Colon (tissue), 2 donors: ENCODE data around the gene CLEC16A.

Source experiments
- FAIRE-seq: peaks from 2 replicates; lab custom pipeline; 2012; peaks lifted over from hg19 to GRCh38; lab: Jason Lieb, UNC
- donor health status: control.
- donor health status: control.

Gene CLEC16A

DNA sequence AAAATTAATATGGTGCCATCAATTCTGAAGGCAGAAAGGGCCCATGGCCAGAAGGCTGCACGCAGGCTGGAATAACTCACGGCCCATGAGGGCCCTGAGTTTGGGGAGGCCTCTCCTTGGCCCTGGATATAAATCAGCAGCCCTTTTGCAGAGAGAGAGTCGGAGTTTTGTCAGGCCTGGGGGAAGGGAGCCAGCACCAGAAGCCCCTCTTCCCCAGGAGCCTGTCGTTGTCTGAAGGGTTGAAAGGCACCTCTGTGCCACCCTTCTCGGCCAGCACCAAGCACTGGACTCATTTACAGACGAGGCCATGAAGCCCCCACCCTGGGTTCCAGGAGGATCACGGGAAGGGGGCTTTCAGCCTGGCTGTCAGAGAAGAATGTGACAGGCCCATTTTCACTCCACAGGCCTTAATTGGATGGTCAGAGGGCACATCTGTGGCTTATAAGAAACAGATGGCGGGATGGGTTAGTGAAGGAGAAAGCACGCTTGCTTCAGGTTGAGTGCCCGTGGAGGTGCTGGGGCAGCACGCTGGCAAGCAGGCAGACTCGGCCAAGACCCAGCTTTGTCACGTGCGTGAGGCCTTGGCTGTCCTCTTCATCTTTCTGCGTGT is 140.6 kb downstream of the CLEC16A start:
- no peak for FAIRE-seq

DNA sequence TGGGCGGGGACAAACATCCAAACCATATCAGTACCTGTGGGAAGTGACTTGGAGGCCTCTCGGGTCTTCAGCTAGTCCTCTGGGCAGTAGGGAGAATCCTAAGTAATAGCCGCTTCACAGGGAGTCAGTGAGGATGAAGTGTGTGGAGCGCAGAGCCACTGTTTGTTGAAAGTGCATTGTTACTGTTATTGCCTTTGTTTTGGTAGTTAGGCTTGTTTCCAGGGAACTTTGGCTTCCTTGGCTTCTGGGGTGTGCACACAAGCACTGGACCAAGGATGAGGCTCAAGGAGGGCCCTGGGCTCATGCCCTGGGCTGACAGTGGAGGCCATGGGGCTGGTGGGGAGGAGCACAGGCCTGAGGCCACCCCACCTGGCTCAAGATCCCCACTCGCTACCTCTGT is 141.6 kb downstream of the CLEC16A start:
- no peak for FAIRE-seq

DNA sequence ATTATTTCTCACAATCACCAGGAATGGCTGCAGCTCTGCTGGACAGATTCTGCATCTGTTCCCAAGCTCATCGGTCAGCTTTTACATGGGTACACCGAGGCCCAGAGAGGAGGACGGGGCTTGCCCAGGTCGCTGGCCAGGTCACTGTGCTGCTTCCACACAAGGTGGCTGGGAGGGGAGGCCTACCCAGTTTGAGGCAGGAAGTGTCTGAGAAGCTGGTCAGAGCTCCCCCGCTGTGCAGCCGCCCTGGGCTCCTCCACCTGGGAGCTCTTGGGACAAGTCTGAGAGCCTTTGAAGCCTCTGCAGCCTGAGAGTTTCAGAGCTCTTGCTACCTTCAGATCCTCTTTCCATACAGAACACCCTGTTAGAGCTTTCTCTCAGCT is 143.3 kb downstream of the CLEC16A start:
- no peak for FAIRE-seq

DNA sequence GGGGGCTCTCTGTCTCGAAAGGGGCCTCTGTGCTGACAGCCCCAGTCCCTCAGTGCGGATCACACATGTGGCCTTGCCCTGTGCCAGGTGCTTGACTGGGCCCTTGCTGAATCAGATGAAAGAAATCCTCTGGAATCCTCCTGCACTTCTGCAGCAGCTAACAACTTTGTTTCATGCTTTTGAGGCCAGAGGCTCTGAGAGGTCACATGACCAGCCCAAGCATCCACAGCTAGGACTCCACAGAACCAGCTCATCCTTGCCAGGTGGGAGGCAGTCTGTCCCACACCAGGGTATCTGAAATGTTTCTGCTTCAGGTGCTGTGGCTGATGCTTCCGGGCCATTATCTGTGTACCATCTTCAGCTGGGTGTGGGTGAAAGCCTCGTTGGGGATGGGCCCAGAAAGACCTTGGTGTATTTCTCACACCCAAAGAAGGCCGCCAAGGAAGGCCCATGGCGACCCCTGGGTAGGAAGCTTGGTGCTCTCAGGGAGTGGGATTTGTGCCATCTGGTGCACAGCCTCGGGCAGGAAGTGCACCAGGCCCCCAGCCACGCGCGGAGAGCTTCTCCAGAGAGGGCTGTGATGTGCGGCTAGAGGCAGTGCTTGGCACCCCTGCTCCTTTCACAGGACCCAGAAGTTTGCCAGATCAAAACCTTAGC is 143.8 kb downstream of the CLEC16A start:
- FAIRE-seq: no peak

DNA sequence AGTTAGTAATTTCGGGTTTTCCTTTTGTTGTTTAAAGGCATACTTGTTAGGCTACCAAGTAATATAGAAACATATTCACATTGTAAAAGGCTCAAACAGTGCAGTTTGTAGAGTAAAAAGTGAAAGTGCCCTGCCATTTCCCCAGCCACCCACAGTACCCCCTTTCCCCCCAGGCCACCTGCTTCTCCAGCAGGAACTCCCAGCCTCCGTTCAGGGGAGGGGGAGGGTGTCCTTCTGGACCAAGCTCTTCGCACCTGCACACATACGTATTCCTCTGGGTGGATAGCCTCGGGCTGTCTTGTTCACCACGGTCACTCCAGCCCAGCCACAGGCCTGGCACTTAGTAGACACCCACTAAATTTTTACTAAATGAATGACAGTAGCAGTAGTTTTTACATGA is 144.5 kb downstream of the CLEC16A start:
- no peak for FAIRE-seq

DNA sequence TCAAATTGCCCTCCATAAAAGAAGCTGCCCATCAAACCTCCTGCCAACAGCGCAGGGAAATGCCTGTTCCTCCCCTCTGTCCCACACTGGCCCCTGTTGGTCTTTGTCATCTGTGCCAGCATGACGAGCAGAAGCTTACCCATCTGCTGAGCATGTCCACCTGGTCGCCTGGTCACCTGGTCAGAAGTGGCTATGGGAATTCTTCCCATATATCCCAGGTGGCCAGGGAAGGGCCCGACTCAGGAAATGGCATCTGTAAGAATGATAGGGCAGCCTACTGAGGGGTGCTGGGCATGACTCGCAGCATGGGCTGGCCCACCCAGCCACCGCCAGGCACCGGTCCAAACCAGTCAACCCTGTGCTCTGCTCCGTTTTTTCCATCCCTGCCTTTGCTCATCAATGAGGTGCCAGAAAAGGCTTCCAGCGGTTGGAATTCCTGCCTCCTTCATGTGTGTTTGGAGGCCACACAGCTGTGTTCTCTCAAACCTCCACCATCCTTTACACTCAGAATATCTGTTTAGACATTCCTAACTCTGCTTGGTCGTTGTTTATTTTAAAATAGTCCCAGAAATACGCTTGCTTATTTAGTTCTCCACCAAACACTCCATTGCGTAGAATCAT is 145.2 kb downstream of the CLEC16A start:
- FAIRE-seq: no peak

DNA sequence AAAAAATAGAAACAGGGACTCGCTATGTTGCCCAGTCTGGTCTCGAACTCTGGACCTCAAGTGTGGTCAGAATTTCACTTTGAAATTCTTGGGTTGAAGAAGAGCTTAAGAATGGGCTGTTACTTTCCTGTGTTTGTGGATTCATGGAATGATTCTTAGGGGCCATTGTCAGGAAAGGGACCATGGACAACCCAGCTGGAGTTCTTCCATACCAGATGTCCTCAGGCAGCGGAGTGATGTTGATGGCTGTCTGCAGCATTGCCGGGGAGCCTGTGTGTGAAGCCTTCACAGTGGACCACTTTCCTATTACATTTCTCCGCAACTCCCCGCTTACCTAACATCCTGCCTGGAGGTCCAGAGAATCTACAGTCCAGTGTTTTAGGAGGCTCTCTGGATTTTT is 145.9 kb downstream of the CLEC16A start:
- FAIRE-seq: no peak

DNA sequence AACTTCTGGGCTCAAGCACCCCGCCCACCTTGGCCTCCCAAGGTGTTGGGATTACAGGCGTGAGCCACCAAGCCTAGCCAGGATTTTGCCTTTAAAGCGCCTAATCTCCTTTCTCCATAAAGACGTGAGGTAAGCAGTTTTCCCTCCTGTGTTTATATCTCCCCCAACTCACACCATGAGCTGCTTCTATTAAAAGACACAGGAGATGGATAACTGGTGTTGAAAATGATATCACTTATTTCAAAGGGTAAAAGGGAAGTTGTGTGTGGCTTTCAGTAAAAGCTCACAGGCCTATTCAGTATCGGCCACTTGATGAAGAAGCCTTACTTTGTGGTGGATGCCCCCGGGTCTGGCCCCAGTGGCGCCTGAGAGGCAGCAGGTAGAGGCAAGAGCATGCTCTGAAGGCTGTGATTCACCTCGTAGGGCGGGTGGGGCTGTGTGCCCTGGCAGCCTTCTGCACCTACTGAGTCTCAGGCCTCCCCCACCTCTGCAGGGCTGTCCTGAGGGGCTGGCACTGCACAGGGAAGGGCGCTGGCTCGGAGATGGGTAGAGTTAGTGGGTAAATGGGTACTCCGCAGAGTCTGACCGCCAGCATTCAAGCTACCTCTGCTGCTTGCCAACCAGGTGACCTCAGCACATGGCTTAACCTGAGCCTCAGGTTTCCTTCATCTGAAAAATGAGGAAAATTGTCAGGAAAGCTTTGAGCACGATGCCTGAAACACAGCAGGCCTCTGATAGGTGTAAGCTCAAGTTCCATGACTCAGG is 146.8 kb downstream of the CLEC16A start:
- FAIRE-seq: no peak

DNA sequence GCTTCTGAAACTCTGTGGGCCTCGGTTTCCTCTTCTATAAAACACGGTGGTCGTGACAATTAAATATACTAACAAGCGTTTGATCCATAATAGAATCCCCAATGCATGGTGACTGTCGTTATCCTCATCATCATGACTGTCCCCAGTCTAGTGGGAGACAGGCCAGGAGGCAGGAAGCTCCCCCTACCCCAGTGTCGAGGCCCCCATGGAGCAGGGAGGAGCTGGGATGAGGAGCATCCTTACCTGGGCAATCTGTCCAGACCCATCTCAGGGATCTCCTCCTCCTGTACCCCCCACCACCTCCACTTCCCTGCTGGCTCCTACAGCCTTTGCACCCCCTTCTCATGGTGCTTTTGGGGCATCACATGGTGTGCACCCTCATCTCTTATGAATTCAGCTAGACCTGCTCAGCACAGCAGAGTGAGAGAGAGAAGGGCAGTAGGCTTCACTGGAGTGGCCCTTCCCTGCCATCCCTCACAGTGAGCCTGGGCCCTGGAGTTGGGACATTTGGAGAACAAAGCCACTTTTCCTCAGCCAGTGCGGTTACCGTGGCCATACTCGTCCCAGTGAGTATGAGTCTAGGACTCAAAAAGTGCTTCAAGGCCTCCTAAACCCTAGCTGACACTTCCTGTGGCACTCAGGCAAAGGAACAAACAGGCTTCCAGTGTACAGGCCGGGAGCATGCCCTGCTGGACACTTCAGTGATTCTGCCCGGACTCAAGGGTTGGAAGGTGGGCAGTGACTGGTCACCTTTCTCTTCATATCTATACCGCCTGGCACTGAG is 148.6 kb downstream of the CLEC16A start:
- no peak for FAIRE-seq

DNA sequence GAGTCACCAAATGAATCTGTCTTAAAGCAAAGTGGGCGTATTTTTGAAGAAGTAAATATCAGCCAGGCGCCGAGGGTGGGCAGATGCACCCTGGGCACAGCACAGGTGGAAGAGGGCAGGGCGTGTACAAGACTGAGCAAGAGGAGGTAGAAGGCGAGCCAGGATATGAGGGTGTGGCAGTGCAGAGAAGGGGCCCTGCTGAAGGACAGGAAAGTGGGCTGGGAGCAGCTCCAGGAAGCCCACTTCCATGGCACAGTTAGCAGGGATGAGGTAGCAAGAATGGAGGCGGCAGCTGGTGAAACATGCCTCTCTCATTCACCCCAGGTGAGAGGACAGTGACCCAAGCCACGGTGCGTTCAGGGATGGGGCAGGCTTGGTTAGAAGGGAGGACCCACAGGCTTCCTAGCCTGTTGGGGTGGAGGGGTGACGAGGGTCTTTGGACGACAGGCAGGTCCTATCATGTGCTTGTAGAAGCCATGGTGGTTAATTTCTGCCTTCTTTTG is 149.3 kb downstream of the CLEC16A start:
- FAIRE-seq: no peak

DNA sequence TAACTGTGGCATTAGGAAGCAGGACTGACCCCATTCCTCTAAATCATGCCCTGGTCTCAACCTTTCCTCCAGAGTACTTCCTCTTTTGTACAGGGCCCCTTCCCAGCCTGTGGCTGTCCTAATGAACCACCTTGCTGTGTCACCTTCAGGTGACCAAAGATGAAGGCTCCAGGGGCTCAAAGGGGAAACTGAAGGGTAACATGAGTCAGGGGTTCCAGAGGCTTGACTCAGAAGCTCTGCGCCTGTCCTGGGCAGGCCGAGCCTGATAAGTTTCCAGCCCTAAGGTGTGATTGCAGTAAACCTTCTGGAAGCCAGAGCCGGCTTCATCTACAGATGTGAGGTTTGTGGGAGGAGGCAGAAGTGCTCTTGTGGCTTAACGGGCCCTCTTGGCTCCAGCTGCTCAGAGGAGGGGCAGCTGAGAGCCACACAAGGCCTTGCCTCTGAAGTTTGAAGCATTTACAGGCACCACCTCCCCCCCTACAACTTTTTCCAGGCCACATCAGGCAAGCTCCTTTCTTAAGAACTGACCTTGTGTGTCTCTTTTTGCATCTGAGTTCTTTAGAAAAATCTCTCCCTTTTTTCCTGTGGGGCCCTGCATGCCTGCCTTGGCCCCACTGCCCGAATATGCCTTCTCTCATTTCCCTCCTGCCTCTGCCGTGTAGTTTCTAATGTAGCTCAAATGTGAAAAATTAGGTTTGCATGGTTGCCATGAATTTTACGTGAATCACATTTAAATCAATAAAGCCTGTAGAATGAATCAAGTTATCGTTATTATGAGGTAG is 149.9 kb downstream of the CLEC16A start:
- no peak for FAIRE-seq

DNA sequence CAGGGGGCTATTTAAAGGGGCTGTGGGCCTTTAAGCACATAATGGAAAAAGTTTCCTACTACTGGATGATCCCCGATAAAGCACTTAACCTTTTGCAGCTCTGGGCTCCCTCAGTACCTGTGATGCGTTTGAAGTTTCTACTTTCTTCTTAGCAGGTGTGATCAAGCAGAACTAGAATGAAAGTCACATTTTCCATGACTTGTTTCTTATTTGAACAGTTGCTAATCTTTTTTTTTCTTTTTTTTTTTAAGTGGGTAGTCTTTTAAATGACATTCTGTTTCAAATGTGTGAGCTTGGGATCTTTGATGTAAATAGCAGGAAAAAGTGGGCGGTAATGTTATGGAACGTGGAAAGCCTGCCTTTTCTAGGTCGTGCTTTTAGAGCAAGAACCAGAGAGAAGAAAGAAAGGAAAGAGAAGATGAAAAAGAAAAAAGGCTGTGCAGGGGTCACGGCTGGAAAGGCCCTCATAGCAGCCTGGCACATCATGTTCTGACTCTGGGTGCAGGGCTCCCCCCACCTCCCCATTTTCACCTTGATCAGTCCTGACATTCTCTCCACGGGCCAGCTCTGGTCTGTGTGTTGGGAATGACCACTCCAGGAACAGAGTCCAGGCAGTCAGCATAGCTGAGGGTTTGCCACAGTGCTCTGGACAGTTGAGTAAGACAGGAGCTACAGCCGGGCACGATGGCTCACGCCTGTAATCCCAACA is 150.6 kb downstream of the CLEC16A start:
- FAIRE-seq: no peak

DNA sequence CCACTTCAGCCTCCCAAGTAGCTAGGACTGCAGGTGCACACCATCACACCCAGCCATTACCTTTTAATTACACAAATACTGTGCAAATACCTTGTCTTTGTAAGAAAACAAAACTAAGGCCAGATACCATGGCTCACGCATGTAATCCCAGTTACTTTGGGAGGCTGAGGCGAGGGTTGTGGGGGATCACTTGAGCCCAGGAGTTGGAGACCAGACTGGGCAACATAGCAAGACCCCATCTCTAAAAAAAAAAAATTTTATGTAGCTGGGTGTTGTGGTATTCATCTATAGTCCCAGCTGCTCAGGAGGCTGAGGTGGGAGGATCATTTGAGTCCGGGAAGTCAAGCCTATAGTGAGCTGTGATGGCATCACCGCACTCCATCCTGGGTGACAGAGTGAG is 151.6 kb downstream of the CLEC16A start:
- no peak for FAIRE-seq

DNA sequence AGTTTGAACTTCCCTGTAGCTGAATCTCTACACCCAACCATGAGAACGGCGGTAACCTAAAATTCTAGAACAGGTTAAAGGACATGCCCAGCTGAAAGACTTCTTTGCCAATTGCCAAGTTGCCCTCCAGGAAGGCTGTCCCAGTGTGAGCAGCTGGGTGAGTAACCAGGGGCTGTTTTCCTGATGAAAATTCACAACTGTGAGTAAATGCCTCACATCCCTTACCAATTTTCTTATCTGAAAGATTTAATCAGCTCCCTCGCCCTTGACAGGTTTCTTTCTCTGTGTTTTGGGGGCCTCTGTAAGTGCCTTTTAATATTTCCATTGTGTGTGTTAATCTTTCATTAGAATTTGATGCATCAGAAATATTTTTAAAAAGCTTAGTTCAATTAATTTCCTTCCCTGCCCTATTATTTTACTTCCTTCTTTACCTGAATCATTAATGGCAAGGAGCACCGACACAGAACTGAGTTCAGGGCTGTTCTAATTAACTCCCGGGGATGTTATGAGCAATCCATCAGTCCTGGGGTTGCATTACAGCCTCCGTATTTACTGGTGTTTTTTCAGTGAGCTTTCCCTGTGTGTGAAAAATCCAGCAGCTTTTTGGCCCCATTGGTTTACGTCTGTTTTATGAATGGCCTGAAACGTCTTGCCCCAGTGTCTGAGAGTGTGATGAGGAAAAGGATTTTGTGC is 152.9 kb downstream of the CLEC16A start:
- no peak for FAIRE-seq

DNA sequence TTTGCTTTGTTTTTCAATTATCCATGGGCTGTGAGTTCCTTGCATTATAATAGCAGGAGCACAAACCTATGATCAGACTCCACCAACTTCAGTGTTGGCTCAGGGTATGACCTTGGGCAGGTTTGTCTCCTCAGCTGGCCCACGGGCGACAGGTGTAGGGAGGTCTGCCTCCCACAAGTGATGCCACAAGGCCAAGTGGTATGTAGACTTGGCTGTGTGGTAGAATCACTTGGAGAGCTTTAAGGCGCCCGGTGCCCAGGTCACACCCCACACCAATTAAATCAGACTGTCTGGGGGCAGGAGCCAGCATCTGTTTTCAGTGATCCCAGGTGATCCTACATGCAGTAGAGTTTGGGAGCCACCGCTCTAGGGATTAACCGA is 153.4 kb downstream of the CLEC16A start:
- no peak for FAIRE-seq

DNA sequence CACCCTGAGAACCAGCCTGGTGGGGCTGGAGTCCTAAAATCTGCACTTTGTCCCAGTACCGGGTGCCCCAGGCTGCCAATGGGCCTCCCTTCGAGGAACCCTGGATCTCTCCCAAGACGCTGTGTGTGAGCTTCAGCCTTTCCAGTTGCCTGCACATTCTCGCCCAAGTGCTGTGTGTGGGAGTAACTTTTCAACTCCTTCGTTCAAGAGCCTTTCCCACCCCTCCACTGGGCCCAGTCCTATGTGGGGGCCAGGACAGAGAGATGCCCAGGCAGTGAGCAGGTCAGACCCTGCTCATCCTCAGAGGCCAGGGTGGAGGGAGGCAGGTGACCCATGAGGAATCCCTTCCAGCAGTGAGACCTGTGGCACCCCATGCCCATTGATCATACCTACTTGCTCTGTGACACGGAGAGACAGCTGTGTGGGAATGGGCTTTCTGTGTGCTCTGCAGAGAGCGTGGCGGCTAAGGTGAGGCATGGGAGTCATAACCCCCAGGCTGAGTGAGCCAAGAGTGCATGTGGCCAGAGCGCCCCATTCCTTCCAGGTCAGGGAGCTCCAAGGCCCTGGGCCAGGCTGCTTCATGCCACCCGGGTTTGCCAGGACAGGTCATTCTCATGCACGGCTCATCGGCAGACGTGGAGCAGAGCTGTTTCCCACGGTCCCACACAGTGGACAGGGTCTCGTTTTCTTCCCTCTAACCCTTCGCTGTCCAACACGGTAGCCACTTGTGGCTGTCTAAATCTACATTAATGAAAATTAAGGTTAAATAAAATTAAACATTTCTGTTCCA is 154.4 kb downstream of the CLEC16A start:
- FAIRE-seq: no peak

DNA sequence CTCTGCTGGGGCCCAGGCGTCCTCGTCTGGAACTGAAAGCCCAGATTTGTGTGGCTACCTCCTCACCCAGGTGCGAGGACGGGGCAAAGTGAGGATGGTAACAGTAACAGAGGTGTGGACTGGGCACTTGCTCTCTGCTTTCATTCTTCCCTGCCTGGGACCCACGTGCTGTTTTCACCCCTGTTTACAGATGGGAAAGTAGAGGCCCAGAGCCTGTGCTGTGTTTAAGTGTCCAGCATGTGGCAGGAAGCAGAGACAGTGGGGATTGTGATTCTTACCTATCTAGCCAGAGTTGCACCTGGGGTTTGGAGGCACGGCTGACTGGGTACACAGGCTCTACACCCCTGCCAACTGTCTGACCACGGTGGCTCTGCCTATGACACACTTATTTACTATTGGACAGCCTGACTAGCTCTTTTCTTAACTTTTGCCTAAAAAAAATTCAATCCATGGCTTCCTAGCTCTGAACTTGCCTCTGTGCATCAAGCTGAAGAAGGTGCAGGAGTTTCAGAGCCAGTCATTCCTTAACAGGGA is 155.4 kb downstream of the CLEC16A start:
- FAIRE-seq: no peak

DNA sequence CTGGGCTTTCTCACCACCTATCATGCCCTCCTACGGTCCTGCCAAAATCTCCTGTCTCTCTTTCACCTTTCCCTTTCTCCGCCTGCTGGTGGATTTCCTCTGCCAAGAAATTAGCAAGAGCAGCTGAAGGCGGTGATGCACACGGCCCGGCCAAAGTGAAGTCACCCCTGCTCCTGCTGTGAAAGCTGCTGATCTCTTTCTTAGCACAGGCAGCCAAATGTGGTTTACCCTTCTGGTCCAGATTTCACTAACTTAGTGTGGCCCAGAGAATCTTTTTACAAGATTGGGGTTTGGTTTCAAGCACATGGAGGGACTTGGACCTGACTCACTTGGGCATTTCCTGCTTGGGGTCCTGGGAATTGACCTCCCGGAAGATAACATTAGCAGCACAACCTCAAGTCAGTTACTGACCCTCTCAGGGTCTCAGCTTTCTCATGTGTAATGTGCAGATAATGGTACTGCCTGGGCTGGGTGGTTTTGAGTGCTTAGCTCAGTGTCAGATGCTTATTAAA is 155.9 kb downstream of the CLEC16A start:
- no peak for FAIRE-seq

DNA sequence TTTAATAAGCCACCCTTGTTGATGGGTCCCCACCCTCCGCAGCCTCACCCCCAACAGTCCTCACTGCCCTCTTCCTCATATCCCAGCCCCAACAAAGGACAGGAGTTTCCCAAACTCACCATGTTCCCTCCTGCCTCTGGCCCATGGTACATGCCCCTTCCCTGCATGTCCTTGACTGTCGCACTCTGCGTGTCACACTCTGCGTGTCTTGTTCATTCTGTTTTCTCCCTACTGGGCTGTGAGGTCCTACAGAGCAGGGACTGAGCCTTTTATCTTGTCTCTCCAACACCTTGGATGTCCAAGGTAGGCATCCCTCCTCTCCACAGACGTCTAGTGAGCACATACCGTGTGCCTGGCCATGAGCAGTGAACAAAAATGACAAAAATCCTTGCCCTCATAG is 156.9 kb downstream of the CLEC16A start:
- FAIRE-seq: no peak
